Neural cell (in vitro differentiated cells): ENCODE results near the gene UBE2L3. TPM values are rescaled to one million over a fixed set of nuclear protein-coding genes. Genes with fewer than 3 reads are reported as not detected.

Experiments used
- H2AFZ ChIP-seq: fragments of 200-600, 300-800 bp; sonication (generic), shearing (Covaris generic); 2 replicates; pipeline ENCODE4 v1.6.0; 2014; ENCODE audit warnings: low read depth, mild to moderate bottlenecking, antibody characterized with exemption, low read length, moderate library complexity
- H3F3A ChIP-seq: fragments of 200-600 bp; shearing (Covaris generic); 2 replicates; pipeline ENCODE4 v1.6.1; 2016; ENCODE audit warnings: mild to moderate bottlenecking, moderate library complexity, mixed read lengths, antibody characterized with exemption, low read length; ENCODE audit not compliant: insufficient read depth, poor library complexity, severe bottlenecking
- H3K27ac ChIP-seq: fragments of 200-600, 300-800 bp; sonication (generic), shearing (Covaris generic); 2 replicates; pipeline ENCODE4 v1.5.1; 2014; ENCODE audit warnings: mild to moderate bottlenecking, low read length, moderate library complexity
- H3K27me3 ChIP-seq: fragments of 300-800, 200-600 bp; sonication (generic), shearing (Covaris generic); 2 replicates; pipeline ENCODE4 v1.6.0; 2014; ENCODE audit warnings: mild to moderate bottlenecking, low read depth, low read length, moderate library complexity; ENCODE audit not compliant: insufficient read depth
- H3K36me3 ChIP-seq: fragments of 300-800, 200-600 bp; sonication (generic), shearing (Covaris generic); 2 replicates; pipeline ENCODE4 v1.5.1; 2014; ENCODE audit warnings: mild to moderate bottlenecking, antibody characterized with exemption, low read length, moderate library complexity; ENCODE audit not compliant: insufficient read depth
- H3K4me2 ChIP-seq: fragments of 300-800, 200-600 bp; sonication (generic), shearing (Covaris generic); 2 replicates; pipeline ENCODE4 v1.6.0; 2014; ENCODE audit warnings: mild to moderate bottlenecking, low read length
- H3K4me3 ChIP-seq: fragments of 300-800, 200-600 bp; sonication (generic), shearing (Covaris generic); 2 replicates; pipeline ENCODE4 v1.5.1; 2014; ENCODE audit warnings: mild to moderate bottlenecking, low read length, moderate library complexity
- H3K79me2 ChIP-seq: fragments of 200-600 bp; shearing (Covaris generic); replicated peaks from 2 replicates; pipeline ENCODE4 v1.6.0; 2014; ENCODE audit warnings: mild to moderate bottlenecking, low read length, moderate library complexity; ENCODE audit not compliant: insufficient read depth
- H3K9ac ChIP-seq: fragments of 300-800, 200-600 bp; sonication (generic), shearing (Covaris generic); 2 replicates; pipeline ENCODE4 v1.6.1; 2016; ENCODE audit warnings: mild to moderate bottlenecking, low read length, mixed read lengths
- H3K9me2 ChIP-seq: fragments of 200-600 bp; shearing (Covaris generic); 2 replicates; pipeline ENCODE4 v1.6.1; 2016; ENCODE audit warnings: mild to moderate bottlenecking, low read length, mixed read lengths; ENCODE audit not compliant: insufficient read depth
- H3K9me3 ChIP-seq: fragments of 200-600, 300-800 bp; sonication (generic), shearing (Covaris generic); 2 replicates; pipeline ENCODE4 v1.6.1; 2016; ENCODE audit warnings: mild to moderate bottlenecking, mixed run types, low read length, moderate library complexity, mixed read lengths
- H4K20me1 ChIP-seq: fragments of 200-600 bp; shearing (Covaris generic); 2 replicates; pipeline ENCODE4 v1.6.1; 2016; ENCODE audit warnings: mild to moderate bottlenecking, mixed run types; ENCODE audit not compliant: insufficient read depth
- CTCF ChIP-seq: fragments of 450-650 bp; IDR thresholded peaks from 2 replicates; pipeline ENCODE4 v1.5.1; 2014; ENCODE audit warnings: antibody characterized with exemption, mild to moderate bottlenecking, moderate library complexity; ENCODE audit not compliant: poor library complexity, severe bottlenecking
- EP300 ChIP-seq: fragments of 450-650 bp; conservative IDR thresholded peaks from 2 replicates; pipeline ENCODE4 v1.6.1; 2014; ENCODE audit warnings: antibody characterized with exemption, mild to moderate bottlenecking, moderate library complexity; ENCODE audit not compliant: poor library complexity, severe bottlenecking
- EZH2 ChIP-seq: fragments of 200-600, 300-800 bp; shearing (Covaris generic), sonication (generic); IDR thresholded peaks from 2 replicates; pipeline ENCODE4 v1.6.1; 2014; ENCODE audit warnings: antibody characterized with exemption, low read length, borderline replicate concordance, mild to moderate bottlenecking; ENCODE audit not compliant: insufficient read depth, poor library complexity, severe bottlenecking
- MXI1 ChIP-seq: fragments of 450-650 bp; conservative IDR thresholded peaks from 2 replicates; pipeline ENCODE4 v1.6.1; 2014; ENCODE audit warnings: antibody characterized with exemption, mild to moderate bottlenecking; ENCODE audit not compliant: poor library complexity, severe bottlenecking
- POLR2AphosphoS5 ChIP-seq: IDR thresholded peaks from 2 replicates; pipeline ENCODE4 v1.6.1; 2012
- RAD21 ChIP-seq: fragments of 450-650 bp; conservative IDR thresholded peaks from 2 replicates; pipeline ENCODE4 v1.6.1; 2014; ENCODE audit warnings: antibody characterized with exemption, mild to moderate bottlenecking, moderate library complexity
- REST ChIP-seq: IDR thresholded peaks from 2 replicates; pipeline ENCODE4 v1.6.1; 2012; ENCODE audit warnings: borderline replicate concordance
- SMC3 ChIP-seq: fragments of 450-650 bp; conservative IDR thresholded peaks from 2 replicates; pipeline ENCODE4 v1.6.1; 2014; ENCODE audit warnings: antibody characterized with exemption, mild to moderate bottlenecking, moderate library complexity; ENCODE audit not compliant: poor library complexity
- TAF1 ChIP-seq: IDR thresholded peaks from 2 replicates; pipeline ENCODE4 v1.6.1; 2012; ENCODE audit warnings: low read depth
- polyA plus RNA-seq: library from polyadenylated mRNA; depleted of rRNA; stranded (reverse); fragments of >200 nt; gene quantifications from 2 replicates; pipeline ENCODE4 v1.2.3, GENCODE V29; 2014

UBE2L3 gene
- polyA plus RNA-seq, 1 donor from 2014 or later = 49.1 TPM

GRCh38 chr22:21599053-21599893, 31.8 kb downstream of the UBE2L3 start:
- H3K4me2 ChIP-seq = no peak overlapping the region
- no peak overlapping the region for H3K4me3 ChIP-seq
- no peak overlapping the region for H3K9ac ChIP-seq
- no peaks in the 10 kb centered on the region for H4K20me1 ChIP-seq
- H3F3A ChIP-seq = no peaks in the 10 kb centered on the region
- peaks cover 9% of the 10 kb centered on the region for H3K36me3 ChIP-seq
- H3K27ac ChIP-seq = no peak overlapping the region
- peaks cover 17% of the 10 kb centered on the region for H3K79me2 ChIP-seq
- no peaks in the 10 kb centered on the region for H3K9me3 ChIP-seq
- no peak for TF ChIP-seq POLR2AphosphoS5
- TF ChIP-seq EP300 = no peak
- TF ChIP-seq TAF1 = no peak
- no peak for TF ChIP-seq EZH2
- no peak for TF ChIP-seq RAD21
- no peak for TF ChIP-seq CTCF
- no peak for TF ChIP-seq REST
- no peak for TF ChIP-seq SMC3
- TF ChIP-seq MXI1 = no peak
- H3K9me2 ChIP-seq = no peaks in the 10 kb centered on the region
- H2AFZ ChIP-seq = no peak overlapping the region
- no peaks in the 10 kb centered on the region for H3K27me3 ChIP-seq

GRCh38 chr22:21602579-21602978, 35.1 kb downstream of the UBE2L3 start:
- Histone ChIP-seq H3K79me2 (peaks cover 32% of the 10 kb centered on the region), H3F3A (no peaks in the 10 kb centered on the region), H3K9me3 (no peaks in the 10 kb centered on the region), H3K36me3 (no peaks in the 10 kb centered on the region), H3K9me2 (no peaks in the 10 kb centered on the region), H3K9ac (no peak overlapping the region), H4K20me1 (no peaks in the 10 kb centered on the region), H3K27ac (no peak overlapping the region), H3K4me2 (no peak overlapping the region), H2AFZ (no peak overlapping the region), H3K4me3 (no peak overlapping the region), H3K27me3 (no peaks in the 10 kb centered on the region)
- TF ChIP-seq RAD21 = no peak
- no peak for TF ChIP-seq REST
- TF ChIP-seq POLR2AphosphoS5 = no peak
- no peak for TF ChIP-seq MXI1
- no peak for TF ChIP-seq TAF1
- TF ChIP-seq SMC3 = no peak
- TF ChIP-seq CTCF = no peak
- TF ChIP-seq EP300 = no peak
- TF ChIP-seq EZH2 = no peak
